DOHH2 (cell line): ENCODE data around the gene FADS3.

ENCODE experiments used
- H3F3A ChIP-seq: fragments of 200-600 bp; sonication (generic), shearing (Covaris generic); 2 replicates; pipeline ENCODE4 v1.6.0; 2016; ENCODE audit warnings: antibody characterized with exemption, mild to moderate bottlenecking; ENCODE audit not compliant: control insufficient read depth, insufficient read depth
- H3K27ac ChIP-seq: fragments of 200-600 bp; sonication (generic); 2 replicates; pipeline ENCODE4 v1.5.1; 2014; ENCODE audit warnings: low read depth, mild to moderate bottlenecking, low read length, moderate library complexity
- H3K27me3 ChIP-seq: fragments of 200-600 bp; sonication (generic); 2 replicates; pipeline ENCODE4 v1.6.1; 2014; ENCODE audit warnings: mild to moderate bottlenecking, low read length, mixed read lengths; ENCODE audit not compliant: control insufficient read depth
- H3K36me3 ChIP-seq: fragments of 200-600 bp; sonication (generic); 2 replicates; pipeline ENCODE4 v1.6.1; 2014; ENCODE audit warnings: mild to moderate bottlenecking, low read length, moderate library complexity, mixed read lengths; ENCODE audit not compliant: control insufficient read depth
- H3K4me1 ChIP-seq: fragments of 200-600 bp; sonication (generic); 2 replicates; pipeline ENCODE4 v1.6.1; 2014; ENCODE audit warnings: mild to moderate bottlenecking, low read length, mixed read lengths; ENCODE audit not compliant: control insufficient read depth
- H3K4me2 ChIP-seq: fragments of 200-600 bp; sonication (generic); 2 replicates; pipeline ENCODE4 v1.6.0; 2014; ENCODE audit warnings: mild to moderate bottlenecking, low read length, moderate library complexity
- H3K4me3 ChIP-seq: fragments of 200-600 bp; sonication (generic); 2 replicates; pipeline ENCODE4 v1.5.1; 2014; ENCODE audit warnings: mild to moderate bottlenecking, low read length, mixed read lengths
- H3K79me2 ChIP-seq: fragments of 200-600 bp; sonication (generic); 2 replicates; pipeline ENCODE4 v1.6.1; 2014; ENCODE audit warnings: mild to moderate bottlenecking, low read length, mixed read lengths; ENCODE audit not compliant: control insufficient read depth
- H3K9me2 ChIP-seq: fragments of 200-600 bp; sonication (generic); replicated peaks from 2 replicates; pipeline ENCODE4 v1.6.1; 2014; ENCODE audit warnings: mild to moderate bottlenecking, low read length, mixed read lengths; ENCODE audit not compliant: control insufficient read depth
- H3K9me3 ChIP-seq: fragments of 200-600 bp; sonication (generic); 2 replicates; pipeline ENCODE4 v1.6.1; 2014; ENCODE audit warnings: antibody characterized with exemption, low read length, mixed read lengths; ENCODE audit not compliant: control insufficient read depth, insufficient read depth
- H4K20me1 ChIP-seq: fragments of 200-600 bp; sonication (generic); 2 replicates; pipeline ENCODE4 v1.6.0; 2014; ENCODE audit warnings: low read depth, mild to moderate bottlenecking, antibody characterized with exemption, low read length, moderate library complexity; ENCODE audit not compliant: control insufficient read depth, insufficient read depth
- EZH2phosphoT487 ChIP-seq: fragments of 200-600 bp; sonication (generic); IDR thresholded peaks from 2 replicates; pipeline ENCODE4 v1.6.1; 2017; ENCODE audit warnings: borderline replicate concordance, mild to moderate bottlenecking, antibody characterized with exemption, low read length, moderate library complexity, mixed read lengths
- TF ChIP-seq, protein P1 (sequence below): fragments of 200-600 bp; sonication (generic); IDR thresholded peaks from one replicate; pipeline ENCODE4 v1.5.1; 2014; ENCODE audit warnings: antibody characterized with exemption, mild to moderate bottlenecking, low read depth, low read length; ENCODE audit not compliant: poor library complexity, severe bottlenecking

FADS3 gene

DNA sequence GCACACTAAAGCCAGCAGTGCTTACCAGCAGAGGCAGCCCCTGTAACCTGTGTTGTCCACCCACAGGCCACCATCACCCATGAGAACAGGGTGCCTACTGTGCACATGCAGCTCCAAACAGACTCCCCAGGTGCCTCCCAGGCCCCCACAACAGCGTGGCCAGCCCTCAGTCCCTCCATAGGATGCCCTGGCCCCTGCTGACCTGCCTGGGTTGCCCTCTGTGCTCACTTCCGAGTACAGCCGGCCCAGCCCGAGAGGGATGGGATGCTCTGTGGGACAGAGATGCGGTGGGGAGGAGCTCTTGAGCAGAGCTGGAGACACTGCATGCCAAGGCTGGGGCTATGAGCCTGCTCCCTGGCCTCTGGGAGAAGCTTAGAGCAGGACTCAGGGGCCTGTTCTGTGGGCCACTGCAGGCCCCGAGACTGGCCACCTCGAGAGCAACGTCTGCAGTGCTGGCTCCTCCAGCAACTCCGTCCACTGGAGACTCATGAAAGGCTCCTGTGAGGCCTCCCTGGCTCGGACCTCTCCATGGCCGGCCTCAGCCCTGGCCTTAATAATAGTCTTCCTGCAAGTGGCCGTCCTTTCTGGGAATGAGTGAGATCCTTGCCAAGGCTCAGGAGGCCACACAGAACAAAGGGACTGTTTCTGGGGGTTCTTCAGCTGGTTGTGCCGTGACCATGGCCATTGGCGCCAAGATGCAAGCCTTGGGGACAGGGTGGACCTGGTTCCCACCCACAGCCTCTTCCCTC, 36.2 kb downstream of the FADS3 start:
- Histone ChIP-seq H3K9me2 (no peaks in the 10 kb centered on the region), H3K9me3 (no peaks in the 10 kb centered on the region), H3K4me3 (no peak overlapping the region), H3F3A (no peaks in the 10 kb centered on the region), H3K27me3 (no peaks in the 10 kb centered on the region), H3K4me2 (no peak overlapping the region), H3K4me1 (no peaks in the 10 kb centered on the region), H3K27ac (no peak overlapping the region), H3K79me2 (peaks cover 16% of the 10 kb centered on the region), H3K36me3 (peaks cover 97% of the 10 kb centered on the region), H4K20me1 (peaks cover 17% of the 10 kb centered on the region)
- TF ChIP-seq, protein P1, sequence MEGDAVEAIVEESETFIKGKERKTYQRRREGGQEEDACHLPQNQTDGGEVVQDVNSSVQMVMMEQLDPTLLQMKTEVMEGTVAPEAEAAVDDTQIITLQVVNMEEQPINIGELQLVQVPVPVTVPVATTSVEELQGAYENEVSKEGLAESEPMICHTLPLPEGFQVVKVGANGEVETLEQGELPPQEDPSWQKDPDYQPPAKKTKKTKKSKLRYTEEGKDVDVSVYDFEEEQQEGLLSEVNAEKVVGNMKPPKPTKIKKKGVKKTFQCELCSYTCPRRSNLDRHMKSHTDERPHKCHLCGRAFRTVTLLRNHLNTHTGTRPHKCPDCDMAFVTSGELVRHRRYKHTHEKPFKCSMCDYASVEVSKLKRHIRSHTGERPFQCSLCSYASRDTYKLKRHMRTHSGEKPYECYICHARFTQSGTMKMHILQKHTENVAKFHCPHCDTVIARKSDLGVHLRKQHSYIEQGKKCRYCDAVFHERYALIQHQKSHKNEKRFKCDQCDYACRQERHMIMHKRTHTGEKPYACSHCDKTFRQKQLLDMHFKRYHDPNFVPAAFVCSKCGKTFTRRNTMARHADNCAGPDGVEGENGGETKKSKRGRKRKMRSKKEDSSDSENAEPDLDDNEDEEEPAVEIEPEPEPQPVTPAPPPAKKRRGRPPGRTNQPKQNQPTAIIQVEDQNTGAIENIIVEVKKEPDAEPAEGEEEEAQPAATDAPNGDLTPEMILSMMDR, result no peak
- no peak for TF ChIP-seq EZH2phosphoT487

DNA sequence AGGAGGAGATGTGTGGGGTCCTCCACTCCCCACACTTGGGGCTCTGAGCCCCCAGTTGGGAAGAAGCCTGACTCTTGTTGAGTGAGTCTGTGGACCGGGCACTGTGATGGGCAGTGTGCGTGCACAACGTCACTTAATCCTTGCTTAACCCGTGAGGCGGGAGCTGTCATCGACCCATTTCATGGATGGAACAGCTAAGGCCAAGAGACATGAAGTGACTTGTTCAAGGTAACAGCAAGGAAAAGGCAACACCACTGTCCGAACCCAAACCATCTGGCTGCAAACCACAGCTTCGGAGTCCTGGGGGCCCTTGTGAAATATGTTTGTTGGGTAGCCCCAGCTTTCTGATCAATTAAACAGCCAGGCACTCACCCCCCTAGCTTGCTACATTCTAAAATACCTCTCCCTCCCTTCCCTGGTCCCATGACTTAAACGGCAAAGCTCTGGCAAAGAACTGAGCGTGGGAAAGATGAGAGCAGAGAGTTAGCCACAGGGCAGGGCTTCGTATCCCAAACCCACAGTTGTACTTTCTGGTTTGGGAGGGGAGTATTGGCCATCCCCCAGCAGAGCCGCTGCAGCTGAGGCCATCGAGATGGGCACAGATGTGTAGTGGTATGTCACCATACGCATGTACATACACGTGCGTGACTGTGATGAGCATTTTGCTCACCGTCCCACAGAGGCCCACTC, 37.0 kb downstream of the FADS3 start:
- no peak overlapping the region for H3K4me2 ChIP-seq
- peaks cover 97% of the 10 kb centered on the region for H3K36me3 ChIP-seq
- no peaks in the 10 kb centered on the region for H3K27me3 ChIP-seq
- no peaks in the 10 kb centered on the region for H3K9me2 ChIP-seq
- peaks cover 17% of the 10 kb centered on the region for H4K20me1 ChIP-seq
- TF ChIP-seq, protein P1, result no peak
- no peak for TF ChIP-seq EZH2phosphoT487
- no peaks in the 10 kb centered on the region for H3K4me1 ChIP-seq
- no peaks in the 10 kb centered on the region for H3F3A ChIP-seq
- H3K4me3 ChIP-seq, result no peak overlapping the region
- no peaks in the 10 kb centered on the region for H3K9me3 ChIP-seq
- H3K27ac ChIP-seq, result no peak overlapping the region
- peaks cover 16% of the 10 kb centered on the region for H3K79me2 ChIP-seq

DNA sequence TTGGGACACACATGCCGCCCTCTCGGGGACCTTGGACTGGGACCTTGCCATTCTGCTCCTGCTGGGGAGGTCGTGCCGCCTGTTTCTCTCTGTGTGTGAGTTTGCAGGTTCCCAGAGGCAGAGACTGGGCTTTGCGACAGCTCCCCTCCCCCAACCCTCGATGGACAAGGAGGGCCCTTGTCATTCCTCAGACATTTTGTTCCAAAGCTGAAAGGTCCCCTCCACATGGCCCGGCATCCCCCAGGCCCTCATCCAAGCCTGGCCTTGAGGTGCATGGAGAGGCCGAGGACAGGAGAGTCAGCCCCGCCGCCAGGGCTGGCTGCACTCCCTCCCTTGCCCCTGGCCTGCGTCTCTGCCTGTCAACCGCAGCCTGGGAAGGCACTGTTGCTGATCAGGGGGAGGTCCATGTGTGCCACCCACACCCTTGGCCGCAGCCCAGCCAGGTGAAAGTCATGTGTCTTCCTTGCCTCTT, 37.6 kb downstream of the FADS3 start:
- TF ChIP-seq, protein P1, result no peak
- TF ChIP-seq EZH2phosphoT487, result no peak
- Histone ChIP-seq H3K9me2 (no peaks in the 10 kb centered on the region), H3K27ac (no peak overlapping the region), H3K27me3 (no peaks in the 10 kb centered on the region), H3K36me3 (peaks cover 97% of the 10 kb centered on the region), H4K20me1 (peaks cover 17% of the 10 kb centered on the region), H3K79me2 (peaks cover 16% of the 10 kb centered on the region), H3K4me2 (no peak overlapping the region), H3K4me1 (no peaks in the 10 kb centered on the region), H3K9me3 (no peaks in the 10 kb centered on the region), H3F3A (no peaks in the 10 kb centered on the region), H3K4me3 (no peak overlapping the region)
